GM21528 (cell line): ENCODE results near the gene PJA2.

Experiments used
- ATAC-seq: cut with Tn5 transposase; IDR thresholded peaks from one replicate; pipeline ENCODE4 v1.9.1; 2021; ENCODE audit warnings: mild to moderate bottlenecking, moderate library complexity; ENCODE audit not compliant: unreplicated experiment, low FRiP score

The PJA2 gene

GRCh38 chr5:109408991-109409843 lies 557 bp downstream of the PJA2 start:
- peak; percentile 34 for ATAC-seq

- ATAC-seq = no peak
These were observed 1.9 kb downstream of the PJA2 start for GRCh38 chr5:109407913-109408312.

GRCh38 chr5:109406719-109407118 lies 3.1 kb downstream of the PJA2 start:
- no peak for ATAC-seq

- ATAC-seq = no peak
These were observed 5.3 kb downstream of the PJA2 start for GRCh38 chr5:109404428-109404960.

- ATAC-seq = no peak
These were observed 6.3 kb downstream of the PJA2 start for GRCh38 chr5:109403469-109403868.

GRCh38 chr5:109399092-109399759 lies 10.5 kb downstream of the PJA2 start:
- no peak for ATAC-seq

GRCh38 chr5:109396965-109397364 lies 12.8 kb downstream of the PJA2 start:
- no peak for ATAC-seq

GRCh38 chr5:109394806-109395205 lies 15.0 kb downstream of the PJA2 start:
- no peak for ATAC-seq

- ATAC-seq = no peak
These were observed 19.6 kb downstream of the PJA2 start for GRCh38 chr5:109390188-109390587.

- no peak for ATAC-seq
These were observed 21.4 kb downstream of the PJA2 start for GRCh38 chr5:109388407-109388806.

GRCh38 chr5:109387408-109387974 lies 22.3 kb downstream of the PJA2 start:
- ATAC-seq = no peak

- no peak for ATAC-seq
These were observed 31.7 kb downstream of the PJA2 start for GRCh38 chr5:109378095-109378494.

- ATAC-seq = no peak
These were observed 35.1 kb downstream of the PJA2 start for GRCh38 chr5:109374625-109375024.

- ATAC-seq = no peak
These were observed 35.8 kb downstream of the PJA2 start for GRCh38 chr5:109373932-109374331.

GRCh38 chr5:109370343-109370742 lies 39.4 kb downstream of the PJA2 start:
- ATAC-seq = no peak

GRCh38 chr5:109365653-109366052 lies 44.1 kb downstream of the PJA2 start:
- no peak for ATAC-seq

GRCh38 chr5:109364977-109365376 lies 44.8 kb downstream of the PJA2 start:
- ATAC-seq = no peak

GRCh38 chr5:109359642-109360041 lies 50.1 kb downstream of the PJA2 start:
- no peak for ATAC-seq

GRCh38 chr5:109357807-109358206 lies 52.0 kb downstream of the PJA2 start:
- ATAC-seq = no peak

GRCh38 chr5:109354761-109355160 lies 55.0 kb downstream of the PJA2 start:
- no peak for ATAC-seq
